ENCODE data around the gene DCAF7. TPM values are rescaled to one million over a fixed set of nuclear protein-coding genes. Genes with fewer than 3 reads are reported as not detected.

Gene DCAF7
- total RNA-seq, 1 experiment from 2014 or later, result 144 TPM

DNA sequence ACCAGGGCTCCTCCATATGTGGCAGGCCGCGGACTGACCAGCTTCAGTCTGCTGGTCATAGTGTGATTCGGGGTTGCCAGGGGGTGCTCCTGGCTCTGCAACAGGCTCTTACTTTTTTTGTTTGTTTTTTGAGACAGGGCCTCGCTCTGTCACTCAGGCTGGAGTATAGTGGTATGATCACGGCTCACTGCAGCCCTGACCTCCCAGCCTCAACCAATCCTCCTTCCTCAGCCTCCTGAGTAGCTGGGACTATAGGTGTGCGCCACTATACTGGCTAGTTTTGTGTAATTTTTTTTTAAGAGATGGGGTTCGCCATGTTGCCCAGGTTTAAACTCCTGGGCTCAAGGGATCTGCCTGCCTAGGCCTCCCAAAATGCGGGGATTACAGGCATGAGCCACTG lies 38.9 kb upstream of the DCAF7 start:
- Histone ChIP-seq H3K79me2 (ENCODE audit: insufficient read depth, low read length) (no peaks in the 10 kb centered on the region), H3K4me3 (replicated peaks in 1 of 2; ENCODE audit: low read depth in 1 of 2, low read length in 2 of 2) (no peak overlapping the region)
- CTCF ChIA-PET, result no interaction called here

More for the DNA sequence above, 38.9 kb upstream of the DCAF7 start:
- Histone ChIP-seq H3K9ac (ENCODE audit: low read length) (no peak overlapping the region), H4K20me1 (ENCODE audit: insufficient read depth) (no peaks in the 10 kb centered on the region), H3K4me1 (ENCODE audit: control insufficient read depth in 1 of 2, insufficient read depth in 2 of 2, low read length in 2 of 2) (peaks cover under 1 to 2% of the 10 kb centered on the region in 2 experiments; a peak in 3 of 4 replicates), H3K27ac (ENCODE audit: low read depth, low read length) (no peak overlapping the region), H3K36me3 (ENCODE audit: control insufficient read depth in 1 of 2, insufficient read depth in 2 of 2, low read length in 2 of 2) (no peaks in the 10 kb centered on the region), H3K27me3 (ENCODE audit: insufficient read depth, low read length) (peaks cover 2% of the 10 kb centered on the region), H2AFZ (ENCODE audit: low read depth, low read length, poor library complexity, severe bottlenecking) (no peak overlapping the region), H3K9me2 (ENCODE audit: insufficient read depth) (no peaks in the 10 kb centered on the region), H3K9me3 (ENCODE audit: control insufficient read depth in 1 of 2, insufficient read depth in 1 of 2, low read depth in 1 of 2, low read length in 2 of 2) (no peaks in the 10 kb centered on the region), H3K4me2 (ENCODE audit: low read length) (no peak overlapping the region)
- no peak for ATAC-seq
- ChIA-PET RAD21 (ENCODE audit: low non-redundant PET in 1 of 2, low total read pairs in 2 of 2, uncharacterized antibody in 2 of 2, unreplicated experiment in 2 of 2) (no interaction called here), POLR2A (no interaction called here)
- no TSS peak for BruUV-seq (replicated peaks)
- DNase-seq (ENCODE audit: low read depth, low spot score), result no peak
- no peak for TF ChIP-seq TCF7L2 (IDR thresholded peaks at IDR 0.05; ENCODE audit: borderline replicate concordance, extremely low read depth, insufficient read depth, insufficient read length)
- TF ChIP-seq, protein P1, sequence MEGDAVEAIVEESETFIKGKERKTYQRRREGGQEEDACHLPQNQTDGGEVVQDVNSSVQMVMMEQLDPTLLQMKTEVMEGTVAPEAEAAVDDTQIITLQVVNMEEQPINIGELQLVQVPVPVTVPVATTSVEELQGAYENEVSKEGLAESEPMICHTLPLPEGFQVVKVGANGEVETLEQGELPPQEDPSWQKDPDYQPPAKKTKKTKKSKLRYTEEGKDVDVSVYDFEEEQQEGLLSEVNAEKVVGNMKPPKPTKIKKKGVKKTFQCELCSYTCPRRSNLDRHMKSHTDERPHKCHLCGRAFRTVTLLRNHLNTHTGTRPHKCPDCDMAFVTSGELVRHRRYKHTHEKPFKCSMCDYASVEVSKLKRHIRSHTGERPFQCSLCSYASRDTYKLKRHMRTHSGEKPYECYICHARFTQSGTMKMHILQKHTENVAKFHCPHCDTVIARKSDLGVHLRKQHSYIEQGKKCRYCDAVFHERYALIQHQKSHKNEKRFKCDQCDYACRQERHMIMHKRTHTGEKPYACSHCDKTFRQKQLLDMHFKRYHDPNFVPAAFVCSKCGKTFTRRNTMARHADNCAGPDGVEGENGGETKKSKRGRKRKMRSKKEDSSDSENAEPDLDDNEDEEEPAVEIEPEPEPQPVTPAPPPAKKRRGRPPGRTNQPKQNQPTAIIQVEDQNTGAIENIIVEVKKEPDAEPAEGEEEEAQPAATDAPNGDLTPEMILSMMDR (IDR thresholded peaks at IDR 0.05 in 2 of 3, conservative IDR thresholded peaks at IDR 0.05 in 1 of 3; ENCODE audit: borderline replicate concordance in 1 of 3, insufficient read depth in 1 of 3, low read depth in 2 of 3, low read length in 2 of 3), result no peak
- TF ChIP-seq, protein P2, sequence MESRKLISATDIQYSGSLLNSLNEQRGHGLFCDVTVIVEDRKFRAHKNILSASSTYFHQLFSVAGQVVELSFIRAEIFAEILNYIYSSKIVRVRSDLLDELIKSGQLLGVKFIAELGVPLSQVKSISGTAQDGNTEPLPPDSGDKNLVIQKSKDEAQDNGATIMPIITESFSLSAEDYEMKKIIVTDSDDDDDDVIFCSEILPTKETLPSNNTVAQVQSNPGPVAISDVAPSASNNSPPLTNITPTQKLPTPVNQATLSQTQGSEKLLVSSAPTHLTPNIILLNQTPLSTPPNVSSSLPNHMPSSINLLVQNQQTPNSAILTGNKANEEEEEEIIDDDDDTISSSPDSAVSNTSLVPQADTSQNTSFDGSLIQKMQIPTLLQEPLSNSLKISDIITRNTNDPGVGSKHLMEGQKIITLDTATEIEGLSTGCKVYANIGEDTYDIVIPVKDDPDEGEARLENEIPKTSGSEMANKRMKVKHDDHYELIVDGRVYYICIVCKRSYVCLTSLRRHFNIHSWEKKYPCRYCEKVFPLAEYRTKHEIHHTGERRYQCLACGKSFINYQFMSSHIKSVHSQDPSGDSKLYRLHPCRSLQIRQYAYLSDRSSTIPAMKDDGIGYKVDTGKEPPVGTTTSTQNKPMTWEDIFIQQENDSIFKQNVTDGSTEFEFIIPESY (IDR thresholded peaks at IDR 0.05; ENCODE audit: extremely low read depth, insufficient replicate concordance, low read length), result no peak
- TF ChIP-seq EZH2 (IDR thresholded peaks at IDR 0.05), result no peak
- intact Hi-C loops (cut with micrococcal nuclease), result no loop called here
